Muscle layer of duodenum (tissue), 2 donors: ENCODE measurements around the gene SIL1.

ENCODE experiments used
- H3K27ac ChIP-seq: one replicate; pipeline ENCODE4 v1.7.0; 2013; ENCODE audit warnings: mild to moderate bottlenecking, low read length
- H3K27me3 ChIP-seq: one replicate; pipeline ENCODE4 v1.7.0; 2013; ENCODE audit warnings: low read depth, mild to moderate bottlenecking, control low read depth, low read length
- H3K36me3 ChIP-seq, 2 donors: one replicate each; pipeline ENCODE4 v1.7.0; 2013; ENCODE audit warnings: low read length in 2 of 2, control low read depth in 1 of 2, mild to moderate bottlenecking in 1 of 2; ENCODE audit not compliant: insufficient read depth in 2 of 2, control insufficient read depth in 1 of 2
- H3K4me1 ChIP-seq, 2 donors: one replicate each; pipeline ENCODE4 v1.7.0; 2013; ENCODE audit warnings: low read length in 2 of 2, mild to moderate bottlenecking in 2 of 2, control low read depth in 1 of 2, moderate library complexity in 1 of 2; ENCODE audit not compliant: insufficient read depth in 2 of 2, control insufficient read depth in 1 of 2
- H3K4me3 ChIP-seq, 2 donors: one replicate each; pipeline ENCODE4 v1.7.0; 2013; ENCODE audit warnings: low read length in 2 of 2, low read depth in 1 of 2, mild to moderate bottlenecking in 1 of 2
- H3K9me3 ChIP-seq, 2 donors: one replicate each; pipeline ENCODE4 v1.7.0; 2013; ENCODE audit warnings: low read length in 2 of 2, control low read depth in 1 of 2, mild to moderate bottlenecking in 1 of 2; ENCODE audit not compliant: control insufficient read depth in 1 of 2
- donor health status: healthy.

Gene SIL1

DNA sequence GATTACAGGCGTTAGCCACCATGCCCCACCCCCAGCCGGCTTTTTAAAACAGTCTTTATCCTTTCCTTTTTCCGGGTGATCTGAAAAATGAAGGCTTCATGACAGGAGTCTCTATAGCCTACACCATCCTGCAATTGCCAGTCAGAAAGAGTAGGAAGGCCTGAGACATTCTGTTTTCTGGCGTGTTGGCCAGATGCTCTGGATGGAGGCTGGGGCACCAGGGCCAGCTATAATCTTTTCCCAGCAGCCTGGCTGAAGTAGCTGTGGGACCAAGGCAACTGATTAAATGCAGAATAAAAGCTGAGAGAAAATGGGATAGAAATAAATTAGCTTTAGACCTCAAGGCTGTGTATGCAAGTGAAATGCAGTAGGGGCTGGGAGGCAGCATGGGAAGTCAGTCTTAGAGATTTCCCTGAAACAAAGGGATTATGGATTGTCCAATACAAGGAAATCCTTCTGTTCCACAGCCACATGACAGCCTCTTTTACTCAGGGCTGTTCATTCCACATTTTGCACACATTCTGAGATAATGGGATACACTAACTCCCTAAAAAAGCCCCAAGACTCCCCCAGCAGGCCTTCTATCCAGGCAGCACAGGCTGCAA, 207.1 kb downstream of the SIL1 start:
- Histone ChIP-seq H3K27ac (no peak overlapping the region), H3K4me1 (no peaks in the 10 kb centered on the region), H3K4me3 (no peak overlapping the region), H3K27me3 (no peaks in the 10 kb centered on the region), H3K36me3 (peaks cover 0 to 4% of the 10 kb centered on the region in 2 donors), H3K9me3 (peaks cover 0 to 3% of the 10 kb centered on the region in 2 donors)

DNA sequence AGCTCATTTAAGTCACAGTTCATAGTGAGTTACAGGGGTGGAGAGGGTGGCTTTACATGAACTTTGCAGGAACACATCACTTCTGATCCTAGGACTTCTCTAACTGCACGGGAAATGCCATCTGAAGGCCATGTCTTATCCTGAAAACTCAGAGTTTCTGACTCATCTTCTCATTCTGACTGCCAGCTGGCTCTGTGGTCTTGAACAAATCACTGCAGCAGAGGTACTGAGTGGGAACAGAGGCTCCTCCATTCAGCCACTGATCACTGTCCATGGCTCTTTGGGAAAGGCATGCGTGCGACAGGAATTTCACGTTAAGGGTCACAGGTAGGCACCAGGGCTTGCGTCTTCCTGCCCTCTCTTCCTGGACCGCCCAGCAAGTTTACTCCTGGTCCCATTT, 208.4 kb downstream of the SIL1 start:
- H3K4me1 ChIP-seq: no peaks in the 10 kb centered on the region
- no peaks in the 10 kb centered on the region for H3K27me3 ChIP-seq
- H3K4me3 ChIP-seq: no peak overlapping the region
- H3K36me3 ChIP-seq: peaks cover 0 to 4% of the 10 kb centered on the region in 2 donors
- H3K27ac ChIP-seq: no peak overlapping the region
- H3K9me3 ChIP-seq: no peaks in the 10 kb centered on the region

DNA sequence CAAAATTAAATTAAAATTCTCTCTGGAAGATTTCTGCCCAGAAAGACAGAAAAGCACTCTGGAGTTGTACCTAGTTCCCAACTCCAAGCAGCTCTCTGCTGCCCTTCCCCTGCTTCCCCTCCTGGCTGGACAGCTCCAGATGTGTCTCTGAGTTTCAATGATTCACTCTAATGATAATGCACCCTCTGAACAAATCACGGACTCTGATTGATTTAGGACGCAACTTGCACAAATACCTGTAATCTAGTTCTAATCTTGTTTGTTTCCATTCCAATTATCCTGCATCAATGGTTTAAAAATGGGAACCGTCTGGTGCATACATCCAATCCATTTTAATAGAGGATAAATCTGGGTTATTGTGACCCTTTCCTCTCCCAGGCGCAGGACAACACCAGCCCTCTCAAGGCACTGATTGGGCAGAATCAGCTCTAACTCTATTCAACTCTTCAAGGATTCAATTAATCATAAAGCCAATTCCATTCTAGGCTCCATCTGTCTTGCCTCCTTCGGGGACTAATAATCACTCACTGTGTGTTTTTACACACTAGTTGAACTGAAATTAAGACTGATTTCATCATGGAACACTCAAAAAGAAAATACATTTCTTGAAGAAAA, 211.9 kb downstream of the SIL1 start:
- Histone ChIP-seq H3K36me3 (peaks cover 0 to 4% of the 10 kb centered on the region in 2 donors), H3K4me1 (no peaks in the 10 kb centered on the region), H3K27me3 (no peaks in the 10 kb centered on the region), H3K27ac (no peak overlapping the region), H3K9me3 (no peaks in the 10 kb centered on the region), H3K4me3 (no peak overlapping the region)

DNA sequence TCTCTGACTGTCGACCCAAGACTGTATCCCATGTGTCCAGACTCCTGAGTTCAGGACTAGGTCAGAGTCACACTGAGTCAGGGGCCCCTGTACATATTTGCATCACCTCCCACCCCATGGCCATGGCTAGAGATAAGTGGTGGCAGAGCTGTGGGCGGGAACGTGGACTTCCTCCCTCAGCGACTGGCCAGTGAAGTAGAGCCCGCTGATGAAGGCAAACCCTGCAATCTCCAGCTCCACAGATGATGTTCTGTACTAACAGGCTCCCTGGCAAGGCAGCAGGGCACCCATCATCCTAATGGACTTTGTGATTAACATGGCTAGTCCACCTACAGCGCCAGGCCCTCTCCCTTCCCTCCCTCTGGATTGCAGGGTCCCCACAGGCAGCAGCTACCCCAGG, 212.5 kb downstream of the SIL1 start:
- Histone ChIP-seq H3K27ac (no peak overlapping the region), H3K9me3 (no peaks in the 10 kb centered on the region), H3K4me1 (no peaks in the 10 kb centered on the region)

DNA sequence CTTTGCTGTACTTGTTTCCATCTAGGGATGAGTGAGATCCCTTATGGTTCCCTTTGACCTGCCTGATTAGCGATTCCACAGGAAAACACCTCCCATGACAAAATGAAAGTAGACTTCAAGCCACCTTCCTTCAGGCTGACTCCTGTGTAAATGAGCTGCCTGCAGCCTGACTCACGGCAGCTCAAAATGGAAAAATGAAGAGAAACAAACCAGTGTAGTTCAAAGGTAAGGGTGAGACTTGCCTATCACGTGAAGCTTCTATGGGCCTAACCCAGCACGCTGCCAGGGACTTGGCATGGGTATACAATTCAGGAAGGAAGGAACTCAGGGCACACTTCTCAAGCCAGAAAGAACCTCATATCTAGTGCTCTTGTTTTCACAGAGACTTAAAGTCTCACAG, 212.9 kb downstream of the SIL1 start:
- no peaks in the 10 kb centered on the region for H3K27me3 ChIP-seq
- no peak overlapping the region for H3K27ac ChIP-seq
- peaks cover 0 to 4% of the 10 kb centered on the region in 2 donors for H3K36me3 ChIP-seq
- H3K9me3 ChIP-seq: no peaks in the 10 kb centered on the region
- H3K4me3 ChIP-seq: no peak overlapping the region
- H3K4me1 ChIP-seq: no peaks in the 10 kb centered on the region

More for the DNA sequence above, 212.5 kb downstream of the SIL1 start:
- no peaks in the 10 kb centered on the region for H3K27me3 ChIP-seq
- H3K4me3 ChIP-seq: no peak overlapping the region
- peaks cover 0 to 4% of the 10 kb centered on the region in 2 donors for H3K36me3 ChIP-seq

DNA sequence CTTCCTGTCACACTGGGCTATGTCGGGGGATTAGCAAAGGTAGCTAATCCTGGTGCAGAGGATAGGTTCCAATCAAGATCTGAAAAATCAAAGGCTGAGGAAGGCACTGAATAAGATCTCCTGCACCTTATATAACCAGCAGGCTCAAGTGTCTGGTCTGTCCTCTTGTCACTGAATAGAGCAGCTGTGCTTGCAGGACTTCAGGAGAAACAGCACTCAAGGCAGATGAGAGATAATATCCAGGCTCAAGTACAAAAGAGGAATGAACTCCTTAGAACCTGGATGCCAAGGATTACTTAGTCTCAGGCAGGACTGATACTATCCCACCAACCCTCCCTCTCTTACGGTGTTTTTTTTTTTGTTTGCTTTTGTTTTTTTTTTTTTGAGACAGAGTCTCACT, 214.2 kb downstream of the SIL1 start:
- Histone ChIP-seq H3K4me1 (no peaks in the 10 kb centered on the region), H3K4me3 (no peak overlapping the region), H3K9me3 (no peaks in the 10 kb centered on the region), H3K27ac (no peak overlapping the region), H3K27me3 (no peaks in the 10 kb centered on the region), H3K36me3 (peaks cover 0 to under 1% of the 10 kb centered on the region in 2 donors)

DNA sequence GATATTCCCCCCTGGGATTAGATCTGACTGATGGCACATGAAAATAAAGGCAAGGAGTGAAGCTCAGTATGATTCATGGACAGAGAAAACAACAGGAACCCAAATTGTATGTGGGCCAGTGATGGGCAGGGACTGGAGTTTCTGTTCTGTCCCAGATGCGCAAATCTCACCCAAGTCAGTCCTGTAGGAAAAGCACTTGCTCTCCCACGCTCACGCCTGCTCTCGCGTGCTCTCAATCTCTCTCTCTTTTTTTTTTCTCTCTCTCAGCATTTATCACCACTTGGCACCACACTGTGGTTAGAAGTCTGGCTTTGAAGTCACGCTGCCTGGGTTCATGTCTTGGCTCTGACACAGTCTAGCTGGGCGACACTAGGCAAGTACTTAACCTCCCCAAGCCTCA, 216.6 kb downstream of the SIL1 start:
- Histone ChIP-seq H3K36me3 (no peaks in the 10 kb centered on the region), H3K4me1 (no peaks in the 10 kb centered on the region), H3K27me3 (no peaks in the 10 kb centered on the region), H3K4me3 (no peak overlapping the region), H3K27ac (no peak overlapping the region), H3K9me3 (no peaks in the 10 kb centered on the region)

DNA sequence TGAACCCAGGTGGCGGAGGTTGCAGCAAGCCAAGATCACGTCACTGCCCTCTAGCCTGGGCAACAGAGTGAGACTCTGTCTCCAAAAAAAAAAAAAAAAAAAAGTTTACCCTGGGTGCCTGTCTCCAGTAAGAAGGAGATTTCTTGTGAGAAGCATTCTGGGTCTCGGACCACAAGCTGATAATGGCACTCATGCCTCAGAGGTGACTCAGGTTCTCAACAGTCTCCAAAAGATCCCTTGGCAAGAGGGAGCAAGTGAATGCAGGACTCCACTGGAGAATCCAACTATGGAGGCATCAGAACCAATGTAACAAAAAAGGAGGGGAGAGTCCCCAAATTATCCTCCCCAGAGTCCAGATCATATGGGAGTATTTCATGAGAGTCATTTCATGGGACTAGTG, 217.0 kb downstream of the SIL1 start:
- H3K9me3 ChIP-seq: no peaks in the 10 kb centered on the region
- no peaks in the 10 kb centered on the region for H3K4me1 ChIP-seq
- no peak overlapping the region for H3K27ac ChIP-seq

DNA sequence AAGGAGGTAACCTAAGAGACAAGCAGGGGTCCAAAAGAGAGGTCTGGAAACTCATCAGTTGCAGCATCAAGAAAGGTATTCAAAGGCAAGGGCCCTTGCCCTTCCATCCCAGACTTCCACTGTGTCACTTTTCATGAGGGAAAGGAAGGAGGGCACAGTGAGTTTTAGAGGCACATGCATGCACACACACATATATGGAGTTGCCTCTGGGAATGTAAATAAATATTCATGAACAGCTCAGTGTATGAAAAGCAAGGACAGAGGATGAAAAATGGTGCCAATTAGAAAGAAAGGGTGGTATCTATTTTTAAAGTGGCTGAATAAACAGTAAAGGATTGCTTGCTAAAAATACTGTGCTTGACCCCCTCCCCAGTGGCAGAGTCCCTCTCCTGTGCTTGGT, 217.7 kb downstream of the SIL1 start:
- Histone ChIP-seq H3K4me1 (peaks cover 0 to 1% of the 10 kb centered on the region in 2 donors), H3K27ac (no peak overlapping the region)

More for the DNA sequence above, 217.0 kb downstream of the SIL1 start:
- no peaks in the 10 kb centered on the region for H3K36me3 ChIP-seq
- no peaks in the 10 kb centered on the region for H3K27me3 ChIP-seq
- no peak overlapping the region for H3K4me3 ChIP-seq

DNA sequence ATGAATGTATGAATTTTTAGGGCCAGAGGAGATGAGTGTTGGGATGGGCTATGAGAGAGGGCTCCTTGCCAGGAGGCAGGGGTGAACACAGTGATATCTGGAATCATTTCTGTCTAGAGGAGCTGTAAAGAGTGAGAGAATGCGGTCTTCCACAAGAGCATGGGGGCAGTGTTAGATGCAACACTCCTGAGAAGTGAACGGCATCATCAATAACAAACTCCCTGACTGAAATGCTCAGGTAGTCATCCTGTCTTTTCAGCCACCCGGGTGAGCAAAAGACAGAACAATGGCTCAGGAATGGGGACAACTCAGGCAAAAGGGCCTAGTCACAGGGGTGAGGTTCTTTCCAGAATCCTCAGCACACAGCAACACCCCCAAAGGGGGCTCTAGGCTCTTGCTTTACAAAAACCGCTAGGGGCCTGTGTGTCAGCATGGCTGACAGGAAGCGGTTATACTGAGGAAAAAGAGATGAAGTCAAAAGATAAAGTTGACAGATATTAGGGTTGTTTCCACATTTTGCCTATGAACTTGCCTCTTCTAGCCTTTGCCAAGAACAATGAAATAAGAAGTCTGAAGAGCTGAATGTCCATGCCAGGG, 218.4 kb downstream of the SIL1 start:
- H3K4me3 ChIP-seq: no peak overlapping the region
- no peak overlapping the region for H3K27ac ChIP-seq
- H3K27me3 ChIP-seq: no peaks in the 10 kb centered on the region
- peaks cover 1 to 8% of the 10 kb centered on the region in 2 donors for H3K4me1 ChIP-seq
- H3K36me3 ChIP-seq: no peaks in the 10 kb centered on the region
- H3K9me3 ChIP-seq: no peaks in the 10 kb centered on the region

More for the DNA sequence above, 217.7 kb downstream of the SIL1 start:
- Histone ChIP-seq H3K4me3 (no peak overlapping the region), H3K36me3 (no peaks in the 10 kb centered on the region), H3K27me3 (no peaks in the 10 kb centered on the region), H3K9me3 (no peaks in the 10 kb centered on the region)

DNA sequence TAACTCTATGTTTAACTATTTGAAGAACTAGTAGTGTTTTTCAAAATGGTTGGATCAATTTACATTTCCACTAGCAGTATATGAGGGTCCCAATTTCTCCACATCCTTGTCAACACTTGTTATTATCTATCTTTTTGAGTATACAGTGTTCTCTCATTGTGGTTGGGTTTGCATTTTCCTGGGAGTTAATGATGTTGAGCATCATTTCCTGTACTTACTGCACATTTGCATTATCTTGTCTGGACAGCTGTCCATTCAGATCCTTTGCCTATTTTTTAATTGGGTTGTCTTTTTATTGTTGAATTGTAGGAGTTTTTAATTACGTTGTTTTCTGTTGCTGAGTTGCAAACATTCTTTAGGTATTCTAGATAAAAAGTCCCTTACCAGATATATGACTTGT, 219.6 kb downstream of the SIL1 start:
- Histone ChIP-seq H3K4me3 (no peak overlapping the region), H3K9me3 (no peaks in the 10 kb centered on the region), H3K4me1 (peaks cover 5 to 18% of the 10 kb centered on the region in 2 donors), H3K36me3 (no peaks in the 10 kb centered on the region), H3K27ac (no peak overlapping the region), H3K27me3 (no peaks in the 10 kb centered on the region)
